HG03280 (cell line): ENCODE results near the gene SCEL.

Experiments used
- ATAC-seq: cut with Tn5 transposase; IDR thresholded peaks from one replicate; pipeline ENCODE4 v1.9.1; 2021; ENCODE audit warnings: mild to moderate bottlenecking, moderate library complexity; ENCODE audit not compliant: unreplicated experiment

SCEL gene

DNA sequence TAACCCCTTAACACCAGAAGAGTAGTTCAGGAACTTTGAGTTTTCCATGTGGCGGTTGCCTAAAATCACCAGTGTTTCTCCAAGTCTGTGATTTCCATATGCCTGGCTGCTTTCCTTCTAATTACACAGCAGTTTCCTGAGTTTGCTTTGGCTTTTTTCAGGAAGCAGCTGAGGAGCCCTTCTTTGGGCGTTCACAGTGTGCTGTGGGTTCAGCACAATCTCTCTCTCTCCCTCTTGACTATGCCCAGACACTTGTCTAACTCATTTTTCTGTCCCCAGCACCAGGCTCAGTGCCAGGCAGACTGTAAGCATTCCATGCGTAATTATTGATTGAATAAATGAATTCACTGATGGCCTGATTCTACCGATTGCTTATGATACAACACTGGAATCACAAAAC lies 19.7 kb downstream of the SCEL start:
- no peak for ATAC-seq

- ATAC-seq, result no peak
Measured at GRCh38 chr13:77558016-77558415, 22.5 kb downstream of the SCEL start.

- no peak for ATAC-seq
Measured at GRCh38 chr13:77563111-77563510, 27.6 kb downstream of the SCEL start.

- ATAC-seq, result no peak
Measured at GRCh38 chr13:77565635-77566034, 30.1 kb downstream of the SCEL start.

DNA sequence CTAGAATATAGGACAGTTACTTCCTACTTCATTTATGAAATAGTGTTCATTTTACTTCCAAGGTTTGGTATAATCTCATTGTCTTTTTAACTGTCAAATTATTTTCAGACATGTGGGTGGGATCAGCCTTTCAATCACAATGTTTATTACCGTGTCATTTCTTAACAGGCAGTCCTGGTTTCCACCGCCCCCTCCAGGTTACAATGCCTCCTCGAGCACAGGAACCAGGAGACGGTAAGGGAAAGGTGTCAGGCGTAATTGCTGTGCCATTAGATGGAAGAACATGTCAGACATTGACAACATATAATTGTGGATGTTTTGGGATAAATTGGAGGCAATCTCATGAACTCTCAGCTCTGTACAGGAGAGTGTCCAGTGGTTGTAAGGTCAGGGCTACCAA lies 36.5 kb downstream of the SCEL start:
- no peak for ATAC-seq

GRCh38 chr13:77574096-77574495 lies 38.6 kb downstream of the SCEL start:
- no peak for ATAC-seq

DNA sequence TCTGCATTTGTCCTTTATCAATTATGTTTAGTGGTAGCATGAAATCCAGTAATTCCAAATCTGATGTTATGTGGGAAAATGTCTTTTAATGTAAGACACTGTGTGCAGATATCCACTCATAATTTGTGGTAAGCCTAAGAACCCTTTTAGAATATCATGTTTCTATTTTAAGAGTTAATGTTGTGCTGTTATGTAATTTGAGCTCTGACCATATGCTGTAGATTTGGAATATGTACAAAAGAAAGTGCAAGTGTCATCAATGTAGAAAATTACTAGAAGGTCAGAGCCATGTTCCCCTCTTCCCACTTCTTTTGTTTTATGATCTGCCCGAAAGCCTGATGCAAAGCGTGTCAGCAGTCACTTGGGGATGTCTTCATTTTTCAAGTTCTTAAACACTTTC lies 44.5 kb downstream of the SCEL start:
- no peak for ATAC-seq

- no peak for ATAC-seq
Measured at GRCh38 chr13:77580748-77581147, 45.2 kb downstream of the SCEL start.

DNA sequence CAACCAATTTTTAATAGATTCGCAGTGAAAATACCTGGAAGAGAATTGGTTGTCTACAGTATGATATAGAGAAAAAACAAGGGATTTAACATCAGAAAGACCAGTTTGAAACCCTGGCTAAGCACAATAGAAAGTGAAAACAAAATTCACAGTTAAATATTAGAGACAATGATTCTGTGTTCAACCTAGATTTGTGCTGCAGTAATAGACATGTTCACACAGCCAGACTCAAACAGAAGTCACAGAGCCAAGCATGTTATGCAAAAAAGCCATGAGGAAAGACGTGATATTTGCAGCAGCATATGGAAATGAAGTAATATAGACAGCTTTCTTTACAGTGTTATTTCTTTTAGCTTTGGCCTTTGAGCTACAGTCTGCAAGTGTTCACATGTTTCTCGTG lies 48.1 kb downstream of the SCEL start:
- no peak for ATAC-seq

- ATAC-seq, result no peak
Measured at GRCh38 chr13:77584106-77584505, 48.6 kb downstream of the SCEL start.

- ATAC-seq, result no peak
Measured at GRCh38 chr13:77595166-77595810, 59.8 kb downstream of the SCEL start.

GRCh38 chr13:77596777-77597176 lies 61.3 kb downstream of the SCEL start:
- no peak for ATAC-seq

- no peak for ATAC-seq
Measured at GRCh38 chr13:77599351-77599750, 63.8 kb downstream of the SCEL start.

GRCh38 chr13:77600701-77601100 lies 65.2 kb downstream of the SCEL start:
- ATAC-seq, result no peak

DNA sequence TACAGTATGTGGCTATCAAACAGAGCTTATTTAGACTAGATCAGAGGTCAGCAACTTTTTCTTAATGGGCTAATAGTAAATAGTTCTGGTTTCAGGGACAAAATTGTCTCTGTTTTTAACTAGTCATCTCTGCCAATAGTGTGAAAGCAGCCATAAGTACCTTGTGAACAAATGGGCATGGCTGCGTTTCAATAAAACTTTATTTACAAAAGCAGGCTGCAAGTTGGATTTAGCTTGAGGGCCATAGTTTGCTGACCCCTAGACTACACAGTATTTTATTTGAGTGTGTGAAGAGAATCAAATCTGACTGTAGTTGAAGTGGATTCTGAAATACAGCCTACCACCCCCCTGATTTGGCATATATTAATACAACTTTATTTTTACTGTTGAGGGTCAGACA lies 75.6 kb downstream of the SCEL start:
- ATAC-seq, result no peak

DNA sequence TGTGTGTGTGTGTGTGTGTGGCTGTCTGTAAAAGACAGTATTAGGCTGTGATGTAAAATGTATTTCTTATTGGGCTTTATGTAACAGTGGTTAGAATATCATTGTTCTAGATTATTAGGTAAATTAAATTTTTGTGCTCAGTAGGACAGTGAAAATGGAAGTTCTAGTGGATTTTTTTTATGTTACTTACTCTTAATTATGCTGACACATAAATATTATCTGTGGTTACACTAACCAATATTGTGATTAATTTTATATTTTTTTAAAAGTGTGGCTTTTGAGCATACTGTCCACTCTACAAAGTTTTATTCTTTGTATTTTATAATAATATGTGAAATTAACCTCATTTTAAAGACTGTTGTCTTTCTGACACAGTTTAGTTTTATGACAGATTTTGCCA lies 80.5 kb downstream of the SCEL start:
- no peak for ATAC-seq

GRCh38 chr13:77619655-77620054 lies 84.1 kb downstream of the SCEL start:
- ATAC-seq, result no peak

DNA sequence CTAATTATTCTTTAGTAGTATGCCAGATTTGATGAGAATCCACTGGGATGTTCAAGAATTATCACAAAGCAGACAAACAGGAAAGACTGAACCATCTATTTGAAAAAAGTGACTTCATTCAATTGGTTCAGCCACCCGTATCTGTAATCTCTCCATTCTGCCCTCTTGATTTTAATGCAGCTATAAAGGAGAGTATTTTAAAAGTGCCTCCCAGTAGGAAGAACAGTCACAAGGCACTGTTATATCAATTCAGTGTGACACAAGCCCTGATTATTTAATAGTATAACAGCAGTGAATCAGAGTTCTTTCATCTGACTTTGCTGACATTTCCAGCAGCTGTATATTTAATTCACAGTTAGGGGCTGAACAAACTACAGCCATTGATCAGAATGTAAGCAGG lies 84.6 kb downstream of the SCEL start:
- no peak for ATAC-seq

GRCh38 chr13:77623806-77624205 lies 88.3 kb downstream of the SCEL start:
- ATAC-seq, result no peak

DNA sequence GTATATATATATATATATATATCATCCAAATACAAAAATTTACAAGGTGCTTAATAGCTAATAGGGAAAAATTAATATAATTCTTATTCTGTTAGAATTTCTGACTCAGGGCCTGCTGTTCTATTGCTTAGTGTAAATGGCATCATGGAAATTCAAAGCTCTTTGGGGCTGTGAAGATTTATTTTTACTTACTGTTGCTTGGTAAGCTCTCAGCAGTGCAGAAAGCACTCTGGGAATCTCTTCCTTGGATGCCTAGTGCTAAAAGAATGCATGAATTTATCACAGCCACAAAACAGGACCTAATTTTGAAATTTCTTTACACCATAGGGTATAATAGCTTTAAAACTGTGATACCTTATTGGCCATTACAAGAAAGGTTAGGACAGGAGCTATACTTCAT lies 92.7 kb downstream of the SCEL start:
- ATAC-seq, result no peak

- no peak for ATAC-seq
Measured at GRCh38 chr13:77637588-77637987, 102.1 kb downstream of the SCEL start.

- no peak for ATAC-seq
Measured at GRCh38 chr13:77650409-77650808, 114.9 kb downstream of the SCEL start.

- no peak for ATAC-seq
Measured at GRCh38 chr13:77653301-77653700, 117.8 kb downstream of the SCEL start.
